C4-2B (cell line): ENCODE results near the gene CLDN6.

Experiments used
- ZFX ChIP-seq: fragments of 450-650 bp; IDR thresholded peaks from 2 replicates; pipeline ENCODE4 v1.6.1; 2017
- TF ChIP-seq, protein P1 (sequence below): fragments of 450-650 bp; conservative IDR thresholded peaks from 2 replicates; pipeline ENCODE4 v1.5.1; 2017; ENCODE audit warnings: mild to moderate bottlenecking

DNA sequence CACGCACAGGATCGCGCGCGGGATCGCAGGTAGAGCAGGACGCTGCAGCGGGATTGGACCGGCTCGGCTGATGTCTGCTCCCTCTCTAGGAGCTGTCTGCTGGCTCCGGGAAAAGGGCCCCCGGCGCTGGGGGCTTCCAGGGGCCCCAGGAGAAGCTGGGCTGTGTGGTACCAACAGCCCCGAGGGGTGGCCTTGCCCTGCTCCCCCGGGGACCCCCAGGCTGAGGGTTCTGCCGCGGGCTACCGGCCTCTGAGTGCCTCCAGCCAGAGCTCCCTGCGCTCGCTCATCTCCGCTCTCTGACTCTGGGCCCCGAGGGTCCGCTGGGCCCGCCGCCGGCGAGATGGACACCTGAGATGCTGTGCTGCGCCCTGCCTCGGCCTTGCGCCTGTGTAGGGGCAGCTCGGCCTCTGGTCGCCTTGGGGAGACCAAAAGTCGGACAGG, 50.2 kb downstream of the CLDN6 start:
- TF ChIP-seq, protein P1, sequence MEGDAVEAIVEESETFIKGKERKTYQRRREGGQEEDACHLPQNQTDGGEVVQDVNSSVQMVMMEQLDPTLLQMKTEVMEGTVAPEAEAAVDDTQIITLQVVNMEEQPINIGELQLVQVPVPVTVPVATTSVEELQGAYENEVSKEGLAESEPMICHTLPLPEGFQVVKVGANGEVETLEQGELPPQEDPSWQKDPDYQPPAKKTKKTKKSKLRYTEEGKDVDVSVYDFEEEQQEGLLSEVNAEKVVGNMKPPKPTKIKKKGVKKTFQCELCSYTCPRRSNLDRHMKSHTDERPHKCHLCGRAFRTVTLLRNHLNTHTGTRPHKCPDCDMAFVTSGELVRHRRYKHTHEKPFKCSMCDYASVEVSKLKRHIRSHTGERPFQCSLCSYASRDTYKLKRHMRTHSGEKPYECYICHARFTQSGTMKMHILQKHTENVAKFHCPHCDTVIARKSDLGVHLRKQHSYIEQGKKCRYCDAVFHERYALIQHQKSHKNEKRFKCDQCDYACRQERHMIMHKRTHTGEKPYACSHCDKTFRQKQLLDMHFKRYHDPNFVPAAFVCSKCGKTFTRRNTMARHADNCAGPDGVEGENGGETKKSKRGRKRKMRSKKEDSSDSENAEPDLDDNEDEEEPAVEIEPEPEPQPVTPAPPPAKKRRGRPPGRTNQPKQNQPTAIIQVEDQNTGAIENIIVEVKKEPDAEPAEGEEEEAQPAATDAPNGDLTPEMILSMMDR: no peak
- no peak for TF ChIP-seq ZFX
